Right lobe of liver (tissue), 6 donors: ENCODE measurements around the gene DNA2. TPM values are rescaled to one million over a fixed set of nuclear protein-coding genes. Genes with fewer than 3 reads are reported as not detected.
"Not testable (repeated sequence)": the region's sequence is repeated elsewhere in the genome, so short reads cannot be mapped to it uniquely, and the experiment has no call there.

Source experiments
- ATAC-seq, 4 donors: fragments of 200-7000 bp; cut with Tn5 transposase; one replicate each; pipeline ENCODE4 v1.9.1; 2020; ENCODE audit warnings: mild to moderate bottlenecking in 4 of 4, moderate library complexity in 4 of 4
- DNase-seq, 3 donors: peaks; one replicate each; pipeline ENCODE4 v3.0.0-alpha.2; 2020
- H3K27ac ChIP-seq, 3 donors: fragments of 200-600 bp; one replicate each; pipeline ENCODE4 v1.8.0; 2022
- H3K27me3 ChIP-seq, 2 donors: fragments of 200-600 bp; one replicate each; pipeline ENCODE4 v1.8.0; 2022
- H3K36me3 ChIP-seq, 4 donors: fragments of 200-600 bp; sonication (generic) in 1 of 4; one replicate each; pipeline versions ENCODE4 v1.5.1 to v1.8.0; 2017 to 2022; ENCODE audit warnings: control low read depth in 1 of 4
- H3K4me1 ChIP-seq, 4 donors: fragments of 200-600 bp; sonication (generic) in 1 of 4; one replicate each; pipeline versions ENCODE4 v1.5.1 to v1.8.0; 2017 to 2022; ENCODE audit warnings: control low read depth in 1 of 4
- H3K4me3 ChIP-seq, 3 donors: fragments of 200-600 bp; one replicate each; pipeline ENCODE4 v1.8.0; 2022
- H3K9me3 ChIP-seq, 4 donors: fragments of 200-600 bp; sonication (generic) in 1 of 4; one replicate each; pipeline versions ENCODE4 v1.5.1 to v1.8.0; 2017 to 2022; ENCODE audit warnings: control low read depth in 1 of 4
- POLR2A ChIP-seq: fragments of 450-650 bp; IDR thresholded peaks from one replicate; pipeline ENCODE4 v1.6.1; 2017; ENCODE audit warnings: antibody characterized with exemption, mild to moderate bottlenecking
- WGBS: methylation state at CpG from one replicate; pipeline ENCODE4 v1.1.6; 2018; ENCODE audit warnings: low coverage, low lambda C conversion rate; ENCODE audit not compliant: insufficient coverage; ENCODE audit errors: missing lambda C conversion rate; 5-methylcytosine and 5-hydroxymethylcytosine counted together
- intact Hi-C, 2 donors: fragments of 100-400 bp; cut with DNase I; formaldehyde crosslinking; loops; one replicate each; pipeline versions ENCODE4 v1.11.2 to v1.14.1; 2022
- long read RNA-seq: library from polyadenylated mRNA; unstranded; transcript quantifications from one replicate; pipeline ENCODE4 v2.0.0, GENCODE V29; 2019
- total RNA-seq, 6 experiments: library from RNA; depleted of rRNA in 2 of 6; stranded (reverse); fragments of >200 nt in 2 of 6; fragmentation: NEBNext Ultra II Directional in 3 of 6; extraction: Animal tissue kit (Norgen Biotek cat#: 25700) in 3 of 6; gene quantifications; one replicate each; pipeline versions ENCODE4 v1.1.0 to v1.2.4, GENCODE V29; 2016 to 2023
- TF ChIP-seq, protein P1 (sequence below), 4 donors: fragments of 200-600 bp in 3 of 4; fragments of 450-650 bp in 1 of 4; IDR thresholded peaks; one replicate each; pipeline versions ENCODE4 v1.5.1 to v1.8.0; 2016 to 2022; ENCODE audit warnings: antibody characterized with exemption in 4 of 4, mild to moderate bottlenecking in 2 of 4
- donor health status: DM: no; HTN: yes; CAD: no.
- donor health status: DM: no; HTN: no; CAD: no.
- donor health status: DM: no; HTN: no; CAD: no.
- donor health status: DM: no; HTN: yes; CAD: no.
- donor health status: DM: no; HTN: yes; CAD: no.

Gene DNA2, protein sequence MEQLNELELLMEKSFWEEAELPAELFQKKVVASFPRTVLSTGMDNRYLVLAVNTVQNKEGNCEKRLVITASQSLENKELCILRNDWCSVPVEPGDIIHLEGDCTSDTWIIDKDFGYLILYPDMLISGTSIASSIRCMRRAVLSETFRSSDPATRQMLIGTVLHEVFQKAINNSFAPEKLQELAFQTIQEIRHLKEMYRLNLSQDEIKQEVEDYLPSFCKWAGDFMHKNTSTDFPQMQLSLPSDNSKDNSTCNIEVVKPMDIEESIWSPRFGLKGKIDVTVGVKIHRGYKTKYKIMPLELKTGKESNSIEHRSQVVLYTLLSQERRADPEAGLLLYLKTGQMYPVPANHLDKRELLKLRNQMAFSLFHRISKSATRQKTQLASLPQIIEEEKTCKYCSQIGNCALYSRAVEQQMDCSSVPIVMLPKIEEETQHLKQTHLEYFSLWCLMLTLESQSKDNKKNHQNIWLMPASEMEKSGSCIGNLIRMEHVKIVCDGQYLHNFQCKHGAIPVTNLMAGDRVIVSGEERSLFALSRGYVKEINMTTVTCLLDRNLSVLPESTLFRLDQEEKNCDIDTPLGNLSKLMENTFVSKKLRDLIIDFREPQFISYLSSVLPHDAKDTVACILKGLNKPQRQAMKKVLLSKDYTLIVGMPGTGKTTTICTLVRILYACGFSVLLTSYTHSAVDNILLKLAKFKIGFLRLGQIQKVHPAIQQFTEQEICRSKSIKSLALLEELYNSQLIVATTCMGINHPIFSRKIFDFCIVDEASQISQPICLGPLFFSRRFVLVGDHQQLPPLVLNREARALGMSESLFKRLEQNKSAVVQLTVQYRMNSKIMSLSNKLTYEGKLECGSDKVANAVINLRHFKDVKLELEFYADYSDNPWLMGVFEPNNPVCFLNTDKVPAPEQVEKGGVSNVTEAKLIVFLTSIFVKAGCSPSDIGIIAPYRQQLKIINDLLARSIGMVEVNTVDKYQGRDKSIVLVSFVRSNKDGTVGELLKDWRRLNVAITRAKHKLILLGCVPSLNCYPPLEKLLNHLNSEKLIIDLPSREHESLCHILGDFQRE
- 10 to 100 TPM in 1 of 6 experiments, 1 to 10 TPM in 5; 2.6 to 18.9 (median 3.8) TPM for total RNA-seq
- long read RNA-seq, partial matches to known transcripts, result 1 of 1 reads
- long read RNA-seq, other reads (novel, unspliced or antisense), result 0 of 1 reads

DNA sequence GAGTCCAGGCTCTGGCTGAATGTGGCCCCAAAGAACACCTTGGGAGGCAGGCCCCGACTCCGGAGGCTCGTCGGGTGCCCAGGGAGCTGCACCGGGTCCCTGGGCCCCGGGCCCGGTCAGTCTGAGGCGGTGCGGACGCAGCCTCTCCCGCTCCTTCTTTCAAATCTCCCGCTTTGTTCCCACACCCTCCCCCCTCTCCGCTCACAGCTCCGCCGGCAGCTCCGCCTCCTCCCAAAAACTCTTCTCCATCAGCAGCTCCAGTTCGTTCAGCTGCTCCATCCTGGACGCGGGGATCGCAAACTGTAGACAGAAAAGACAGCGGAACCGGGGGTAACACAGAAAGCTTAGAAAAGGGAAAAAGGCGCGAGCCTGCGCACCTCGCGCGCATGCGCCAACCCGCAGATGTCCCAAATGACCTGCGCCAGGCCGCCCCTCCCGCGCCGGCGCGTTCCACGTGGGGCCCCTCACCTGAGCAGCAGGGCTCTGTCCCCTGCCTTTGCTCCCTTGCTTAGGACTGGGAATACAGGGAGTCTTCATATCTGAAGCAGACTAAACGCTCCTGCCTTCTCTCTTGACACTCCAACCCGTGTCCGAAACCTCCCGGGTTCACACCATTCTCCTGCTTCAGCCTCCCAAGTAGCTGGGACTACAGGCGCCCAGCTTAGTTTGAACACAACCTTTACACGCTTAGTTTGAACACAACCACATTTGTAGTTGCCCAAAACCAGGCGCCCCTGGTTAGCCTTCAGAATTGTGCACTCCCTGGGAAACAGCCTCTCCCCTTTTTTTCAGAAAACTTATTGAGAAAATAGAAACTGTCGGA is at the start of gene DNA2:
Gene DNA2, minus strand, starts transcription at position 388 of the 823 bp plus-strand sequence. Its CDS starts 109 bp downstream, at position 279.
- 6% methylated on average over 27 of the region's 46 CpGs for WGBS
- H3K9me3 ChIP-seq, result no peaks in the 10 kb centered on the region
- DNase-seq (peak; percentile 73 to 81 (median 75)), ATAC-seq (peak; percentile 91 to 93 (median 92))
- peak within 1 kb of the TSS; percentile 50 to 59 (median 55) for H3K4me3 ChIP-seq
- TF ChIP-seq, protein P1, sequence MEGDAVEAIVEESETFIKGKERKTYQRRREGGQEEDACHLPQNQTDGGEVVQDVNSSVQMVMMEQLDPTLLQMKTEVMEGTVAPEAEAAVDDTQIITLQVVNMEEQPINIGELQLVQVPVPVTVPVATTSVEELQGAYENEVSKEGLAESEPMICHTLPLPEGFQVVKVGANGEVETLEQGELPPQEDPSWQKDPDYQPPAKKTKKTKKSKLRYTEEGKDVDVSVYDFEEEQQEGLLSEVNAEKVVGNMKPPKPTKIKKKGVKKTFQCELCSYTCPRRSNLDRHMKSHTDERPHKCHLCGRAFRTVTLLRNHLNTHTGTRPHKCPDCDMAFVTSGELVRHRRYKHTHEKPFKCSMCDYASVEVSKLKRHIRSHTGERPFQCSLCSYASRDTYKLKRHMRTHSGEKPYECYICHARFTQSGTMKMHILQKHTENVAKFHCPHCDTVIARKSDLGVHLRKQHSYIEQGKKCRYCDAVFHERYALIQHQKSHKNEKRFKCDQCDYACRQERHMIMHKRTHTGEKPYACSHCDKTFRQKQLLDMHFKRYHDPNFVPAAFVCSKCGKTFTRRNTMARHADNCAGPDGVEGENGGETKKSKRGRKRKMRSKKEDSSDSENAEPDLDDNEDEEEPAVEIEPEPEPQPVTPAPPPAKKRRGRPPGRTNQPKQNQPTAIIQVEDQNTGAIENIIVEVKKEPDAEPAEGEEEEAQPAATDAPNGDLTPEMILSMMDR (IDR thresholded peaks at IDR 0.05), result no peak
- no peak for TF ChIP-seq POLR2A
- peaks cover 0 to 8% (median 0%) of the 10 kb centered on the region in 4 donors for H3K36me3 ChIP-seq
- intact Hi-C loops, result no loop called here
- no peak within 1 kb of the TSS for H3K27ac ChIP-seq
- no peaks in the 10 kb centered on the region for H3K27me3 ChIP-seq
- peaks cover 0 to 8% (median 3%) of the 10 kb centered on the region in 4 donors for H3K4me1 ChIP-seq

- intact Hi-C loops, H3K27ac ChIP-seq, H3K4me1 ChIP-seq, H3K9me3 ChIP-seq, H3K4me3 ChIP-seq, DNase-seq, H3K27me3 ChIP-seq, ATAC-seq: not testable (repeated sequence)
- peaks cover 0 to 29% (median 7%) of the 10 kb centered on the region in 4 donors for H3K36me3 ChIP-seq
- 86% methylated on average over 8 of the region's 11 CpGs for WGBS
These were observed 46.8 kb upstream of the DNA2 start for GRCh38 chr10:68518609-68519008.

- TF ChIP-seq, protein P1 (IDR thresholded peaks at IDR 0.05), result no peak
- no peak for TF ChIP-seq POLR2A
- DNase-seq (no peak), ATAC-seq (no peak)
- Histone ChIP-seq H3K9me3 (no peaks in the 10 kb centered on the region), H3K36me3 (peaks cover 0 to 34% (median 10%) of the 10 kb centered on the region in 4 donors), H3K4me1 (no peaks in the 10 kb centered on the region), H3K4me3 (no peak overlapping the region), H3K27ac (no peak overlapping the region), H3K27me3 (no peaks in the 10 kb centered on the region)
- WGBS, result 84% methylated on average over 5 of the region's 5 CpGs
- intact Hi-C loops, result no loop called here
These were observed 45.4 kb upstream of the DNA2 start for GRCh38 chr10:68517188-68517587.

GRCh38 chr10:68516766-68517165 is 45.0 kb upstream of the DNA2 start:
- Histone ChIP-seq H3K27me3 (no peaks in the 10 kb centered on the region), H3K36me3 (peaks cover 0 to 34% (median 10%) of the 10 kb centered on the region in 4 donors), H3K4me3 (no peak overlapping the region), H3K4me1 (no peaks in the 10 kb centered on the region), H3K9me3 (no peaks in the 10 kb centered on the region), H3K27ac (no peak overlapping the region)
- DNase-seq, result no peak
- no peak for TF ChIP-seq POLR2A
- TF ChIP-seq, protein P1 (IDR thresholded peaks at IDR 0.05), result no peak
- intact Hi-C loops, result no loop called here
- 69% methylated on average over 4 of the region's 4 CpGs for WGBS
- ATAC-seq, result no peak

- ATAC-seq, DNase-seq, intact Hi-C loops, H3K27ac ChIP-seq, H3K4me1 ChIP-seq, H3K27me3 ChIP-seq, H3K4me3 ChIP-seq, H3K9me3 ChIP-seq: not testable (repeated sequence)
- 100% methylated on average over 2 of the region's 2 CpGs for WGBS
- peaks cover 0 to 34% (median 10%) of the 10 kb centered on the region in 4 donors for H3K36me3 ChIP-seq
These were observed 44.4 kb upstream of the DNA2 start for GRCh38 chr10:68516216-68516615.
